ENCODE measurements around the gene UFD1.

- TF ChIP-seq JUND (IDR thresholded peaks at IDR 0.05) (no peak), CTCF (IDR thresholded peaks at IDR 0.05) (no peak)
Measured at GRCh38 chr22:19455585-19456370, 23.2 kb downstream of the UFD1 start.

Data from SK-N-SH (cell line).